ENCODE measurements around the gene ETHE1. TPM values are rescaled to one million over a fixed set of nuclear protein-coding genes. Genes with fewer than 3 reads are reported as not detected.
"Not testable (repeated sequence)": the region's sequence is repeated elsewhere in the genome, so short reads cannot be mapped to it uniquely, and the experiment has no call there.

The ETHE1 gene
- total RNA-seq, 1 donor from 2014 or later, result 16.2 TPM

DNA sequence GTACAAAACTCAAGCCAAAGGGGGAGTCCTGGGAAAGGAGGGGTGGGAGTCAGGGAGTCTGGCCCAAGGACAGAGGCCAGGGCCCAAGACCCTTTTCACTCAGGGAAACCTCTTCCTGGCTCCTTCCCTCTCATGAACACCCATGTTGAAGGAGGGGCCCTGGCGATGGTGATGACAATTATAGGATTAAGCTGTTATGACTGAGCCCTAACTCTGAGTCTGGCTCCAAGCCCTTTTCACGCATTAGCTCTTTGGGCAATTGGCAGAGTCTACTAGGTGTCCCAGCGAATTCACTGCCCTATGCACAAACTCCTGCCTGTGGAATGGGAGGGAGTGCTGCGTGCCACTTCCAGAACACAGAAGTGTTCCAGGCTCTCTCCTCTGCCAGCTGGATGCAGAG is 26.7 kb upstream of the ETHE1 start:
- DNase-seq (no peak), ATAC-seq (no peak)
- intact Hi-C loops (cut with micrococcal nuclease), result no loop called here

DNA sequence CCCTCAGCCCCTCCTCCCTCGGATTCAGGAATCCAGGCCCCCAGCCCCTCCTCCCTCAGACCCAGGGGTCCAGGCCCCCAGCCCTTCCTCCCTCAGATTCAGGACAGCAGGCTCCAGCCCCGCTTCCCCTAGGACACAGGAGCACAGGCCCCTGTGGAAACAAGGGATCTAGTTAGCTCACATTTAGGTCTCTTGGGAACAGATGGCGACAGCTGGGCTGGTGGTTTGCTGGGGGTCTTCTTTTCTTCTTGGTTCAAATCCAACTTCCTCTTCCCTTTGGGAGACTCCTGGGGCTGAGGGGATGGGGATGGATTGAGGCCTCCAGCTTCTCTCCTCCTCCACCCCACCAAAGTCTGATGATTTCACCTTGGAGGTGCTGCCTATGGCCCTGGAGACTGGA is 25.6 kb upstream of the ETHE1 start:
- intact Hi-C loops (cut with micrococcal nuclease), result no loop called here
- no peak for DNase-seq
- ATAC-seq, result no peak

DNA sequence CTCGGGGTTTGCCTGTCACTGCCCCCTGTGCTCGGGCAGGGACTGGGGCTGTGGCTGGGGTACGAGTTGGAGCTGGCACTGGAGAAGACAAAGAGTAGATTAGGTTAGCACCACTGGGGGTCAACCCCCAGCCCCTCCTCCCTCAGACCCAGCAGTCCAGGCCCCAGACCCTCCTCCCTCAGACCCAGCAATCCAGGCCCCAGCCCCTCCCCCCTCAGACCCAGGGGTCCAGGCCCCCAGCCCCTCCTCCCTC is 25.1 kb upstream of the ETHE1 start:
- no peak for ATAC-seq
- no peak for DNase-seq
- intact Hi-C loops (cut with micrococcal nuclease), result no loop called here

DNA sequence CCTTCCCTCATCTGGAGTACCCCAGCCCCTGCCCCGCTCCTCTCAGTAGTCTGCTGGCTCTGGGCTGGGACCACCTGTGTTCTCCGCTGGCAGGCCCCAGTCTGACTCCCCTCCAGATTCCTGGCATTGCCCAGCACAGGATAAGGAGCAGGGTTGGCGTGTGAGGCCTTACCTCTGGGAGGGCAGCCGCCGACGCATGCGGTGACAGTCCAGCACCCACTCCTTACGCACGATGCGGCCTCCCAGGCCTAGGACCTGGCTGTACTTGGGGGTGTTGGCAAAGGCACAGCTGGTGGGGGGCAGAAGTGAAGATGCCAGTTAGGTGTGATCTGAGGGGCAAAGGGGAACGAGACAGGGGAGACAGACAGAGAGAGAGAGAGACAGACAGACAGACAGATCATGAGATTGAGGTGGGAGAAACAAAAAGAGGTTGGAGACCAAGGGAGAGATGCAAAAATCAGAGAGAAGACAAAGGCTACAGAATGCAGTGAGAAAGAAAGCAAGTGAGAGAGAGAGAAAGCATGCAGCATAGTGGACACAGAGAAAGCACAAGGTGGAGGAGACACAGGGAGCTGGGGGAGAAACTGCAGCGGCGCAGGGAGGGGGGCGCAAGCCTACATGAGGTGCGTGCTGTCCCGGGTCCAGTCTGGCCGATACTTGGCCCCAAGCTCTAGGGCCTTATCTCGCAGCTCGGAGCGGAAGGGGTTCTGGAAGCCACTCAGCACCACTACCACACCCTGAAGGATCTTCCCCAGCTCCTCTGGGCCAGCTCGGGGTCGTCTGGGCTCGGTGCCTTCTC is 24.6 kb upstream of the ETHE1 start:
- intact Hi-C loops (cut with micrococcal nuclease), result no loop called here
- ATAC-seq (no peak), DNase-seq (no peak)

DNA sequence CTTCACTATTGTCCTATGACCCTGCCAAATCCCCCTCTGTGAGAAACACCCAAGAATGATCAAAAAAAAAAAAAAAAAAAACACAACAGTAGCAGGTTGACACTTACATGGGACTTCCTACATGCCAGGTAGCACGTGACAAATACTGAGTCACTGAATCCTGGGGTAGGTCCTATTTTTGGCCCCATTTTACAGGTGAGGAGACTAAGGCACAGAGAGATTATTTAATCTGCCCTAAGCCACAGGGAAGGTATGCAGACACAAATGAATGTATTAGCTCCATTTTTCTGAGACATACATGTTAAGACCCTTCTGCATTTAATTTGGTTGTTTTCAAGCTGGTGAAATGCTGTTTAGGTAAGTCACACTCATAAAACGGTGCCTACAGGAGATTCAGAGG is 21.7 kb upstream of the ETHE1 start:
- ATAC-seq, result no peak
- intact Hi-C loops (cut with micrococcal nuclease), result no loop called here
- no peak for DNase-seq

DNA sequence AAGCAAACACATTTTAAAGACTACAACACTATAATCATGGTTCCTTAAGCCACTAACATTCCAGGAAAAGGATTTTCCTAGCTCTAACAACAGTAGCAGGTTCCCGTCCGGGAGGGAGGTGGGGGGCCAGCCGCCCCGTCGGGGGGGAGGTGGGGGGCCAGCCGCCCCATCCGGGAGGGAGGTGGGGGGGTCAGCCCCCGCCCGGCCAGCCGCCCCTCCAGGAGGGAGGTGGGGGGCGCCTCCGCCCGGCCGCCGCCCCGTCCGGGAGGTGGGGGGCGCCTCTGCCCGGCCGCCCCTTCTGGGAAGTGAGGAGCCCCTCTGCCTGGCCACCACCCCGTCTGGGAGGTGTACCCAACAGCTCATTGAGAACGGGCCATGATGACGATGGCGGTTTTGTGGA is 20.9 kb upstream of the ETHE1 start:
- ATAC-seq; intact Hi-C loops (cut with micrococcal nuclease); DNase-seq: not testable (repeated sequence)

DNA sequence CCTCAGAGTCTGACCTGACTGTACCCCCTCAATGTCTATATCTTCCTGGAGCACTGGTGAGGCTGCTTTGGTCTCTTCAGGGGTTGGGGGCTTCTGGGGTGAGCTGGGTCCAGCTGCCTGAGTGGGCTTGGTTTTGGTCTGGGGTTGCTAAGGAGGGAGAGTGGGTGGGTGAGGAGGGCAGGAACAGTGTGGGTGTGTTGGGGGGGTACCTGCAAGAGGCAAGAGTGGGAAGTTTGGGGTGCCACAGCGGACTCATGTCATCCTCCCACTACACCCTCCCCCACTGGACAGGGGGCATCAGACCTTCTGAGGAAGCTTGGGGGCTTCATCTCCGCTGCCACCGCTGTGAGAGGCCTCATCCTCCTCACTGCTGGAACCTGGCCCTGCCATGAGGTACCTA is 19.6 kb upstream of the ETHE1 start:
- ATAC-seq, result no peak
- intact Hi-C loops (cut with micrococcal nuclease), result no loop called here
- no peak for DNase-seq

DNA sequence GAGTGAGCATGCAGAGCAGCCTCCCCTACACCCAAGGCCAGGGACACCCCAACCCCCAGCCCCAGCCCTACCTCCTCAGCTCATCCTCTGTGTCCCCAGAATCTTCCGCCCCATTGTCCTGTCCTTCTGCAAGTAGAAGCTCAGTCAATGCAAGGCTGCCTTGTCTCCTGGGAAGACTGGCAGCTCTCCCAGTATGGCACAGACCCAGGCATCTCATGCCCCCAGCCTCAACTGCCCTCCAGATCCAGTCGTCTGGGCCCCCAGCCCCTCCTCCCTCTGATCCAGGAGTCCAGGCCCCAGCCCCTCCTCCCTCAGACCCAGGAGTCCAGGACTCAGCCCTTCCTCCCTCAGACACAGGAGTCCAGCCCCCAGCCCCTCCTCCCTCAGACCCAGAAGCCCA is 19.0 kb upstream of the ETHE1 start:
- no peak for ATAC-seq
- intact Hi-C loops (cut with micrococcal nuclease), result no loop called here

DNA sequence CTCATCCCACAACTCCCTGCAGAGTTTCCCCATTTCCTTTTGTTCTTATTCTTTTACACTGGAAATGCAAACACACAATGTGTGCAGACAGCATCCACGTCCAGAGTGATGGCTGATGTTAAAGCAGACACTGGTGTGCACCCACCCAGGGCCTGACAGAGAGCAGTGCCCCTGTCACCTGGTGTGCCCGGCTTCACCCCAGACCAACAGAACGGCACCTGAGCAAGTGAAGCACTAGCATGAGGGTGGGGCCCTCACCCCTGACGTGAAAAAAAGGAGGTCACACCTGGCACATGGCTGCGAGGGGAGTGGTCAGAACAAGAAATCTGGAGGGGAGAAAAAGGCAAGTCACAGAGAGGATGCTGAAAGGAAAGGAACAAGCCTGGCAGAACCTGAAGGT is 18.3 kb upstream of the ETHE1 start:
- ATAC-seq (no peak), DNase-seq (no peak)
- intact Hi-C loops (cut with micrococcal nuclease), result no loop called here

More for the DNA sequence above, 19.0 kb upstream of the ETHE1 start:
- DNase-seq, result no peak

DNA sequence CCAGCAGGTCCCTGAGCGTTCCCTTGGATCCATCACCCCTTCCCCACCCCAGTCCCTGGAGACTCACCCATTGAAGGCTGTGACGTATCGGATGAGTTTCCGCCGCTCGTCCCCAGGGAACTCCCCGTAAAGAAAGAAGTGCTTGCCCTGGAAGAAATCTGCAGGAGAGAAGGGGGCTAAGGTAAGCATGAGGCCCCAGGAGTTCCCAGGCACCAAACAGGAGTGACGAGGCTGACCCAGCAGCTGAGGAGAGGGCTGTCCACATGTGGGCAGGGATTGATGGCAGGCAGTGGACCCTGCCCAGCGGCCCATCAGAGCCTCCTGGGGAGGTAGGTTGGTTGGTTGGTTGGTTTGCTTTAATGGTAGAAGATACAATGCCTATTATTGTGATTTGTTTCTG is 17.1 kb upstream of the ETHE1 start:
- ATAC-seq (no peak), DNase-seq (no peak)
- intact Hi-C loops (cut with micrococcal nuclease), result no loop called here

DNA sequence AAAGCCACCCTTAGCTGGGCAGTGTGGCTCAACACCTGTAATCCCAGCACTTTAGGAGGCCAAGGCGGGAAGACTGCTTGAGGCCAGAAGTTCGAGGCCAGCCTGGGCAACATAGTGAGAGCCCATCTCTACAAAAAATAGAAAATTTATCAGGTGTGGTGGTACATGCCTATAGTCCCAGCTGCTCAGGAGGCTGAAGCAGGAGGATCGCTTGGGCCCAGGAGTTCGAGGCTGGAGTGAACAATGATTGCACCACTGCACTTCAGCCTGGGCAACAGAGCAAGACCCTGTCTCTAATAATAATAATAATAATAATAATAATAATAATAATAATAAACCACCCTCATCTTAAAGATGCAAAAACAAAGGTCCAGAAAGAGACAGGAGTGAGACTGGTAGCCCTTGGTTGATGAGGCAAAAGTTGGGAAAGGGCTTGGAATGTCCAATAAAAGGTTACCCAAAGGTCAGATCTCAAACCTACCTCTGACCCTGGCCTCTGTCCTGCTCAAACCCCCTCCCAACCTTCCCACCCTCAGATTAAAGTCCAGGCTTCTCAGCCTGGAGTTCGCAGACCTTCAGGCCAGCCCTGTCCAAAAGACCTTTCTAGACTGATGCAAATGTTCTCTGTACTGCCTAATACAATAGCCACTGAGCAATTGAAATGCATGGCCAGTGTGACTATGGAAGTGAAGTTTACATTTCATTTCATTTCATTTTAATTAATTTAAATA is 15.1 kb upstream of the ETHE1 start:
- DNase-seq, result no peak
- no peak for ATAC-seq
- intact Hi-C loops (cut with micrococcal nuclease), result no loop called here

DNA sequence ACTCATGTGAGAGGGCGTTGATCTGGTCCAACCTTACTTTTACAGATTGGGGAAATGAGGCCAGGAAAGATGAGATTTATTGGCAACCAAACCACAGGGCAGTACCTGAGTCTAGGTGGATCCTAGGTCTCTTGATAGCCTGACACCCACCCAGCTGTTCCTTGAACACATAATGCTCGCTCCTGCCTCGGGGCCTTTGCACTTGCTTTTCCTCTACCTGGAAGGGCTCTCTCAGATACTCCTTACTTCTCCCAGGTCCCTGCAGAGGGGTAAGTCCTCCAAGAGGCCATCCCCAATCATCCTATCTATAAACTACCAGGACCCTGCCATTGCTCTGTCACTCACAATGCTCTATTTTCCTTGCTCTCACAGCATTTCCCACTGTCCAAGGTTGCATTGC is 13.4 kb upstream of the ETHE1 start:
- intact Hi-C loops (cut with micrococcal nuclease), result no loop called here
- DNase-seq (no peak), ATAC-seq (no peak)

DNA sequence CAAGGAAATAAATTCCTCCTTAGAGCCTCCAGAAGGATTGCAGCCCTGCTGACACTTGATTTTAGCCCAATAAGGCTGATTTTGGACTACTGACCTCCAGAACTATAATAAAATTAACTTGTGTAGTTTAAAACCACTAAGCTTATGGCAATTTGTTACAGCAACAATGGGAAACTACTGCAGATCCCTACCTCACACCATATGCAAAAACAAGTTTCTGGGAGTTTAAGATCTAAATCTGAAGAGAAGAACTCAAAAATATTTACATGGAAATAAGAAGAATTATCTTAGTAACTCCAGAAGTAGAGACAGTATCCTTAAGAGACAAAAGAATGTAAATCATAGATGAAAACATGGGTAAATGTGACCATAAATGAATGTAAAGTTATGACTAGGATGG is 11.9 kb upstream of the ETHE1 start:
- DNase-seq, result no peak
- intact Hi-C loops (cut with micrococcal nuclease), result no loop called here
- ATAC-seq, result no peak

DNA sequence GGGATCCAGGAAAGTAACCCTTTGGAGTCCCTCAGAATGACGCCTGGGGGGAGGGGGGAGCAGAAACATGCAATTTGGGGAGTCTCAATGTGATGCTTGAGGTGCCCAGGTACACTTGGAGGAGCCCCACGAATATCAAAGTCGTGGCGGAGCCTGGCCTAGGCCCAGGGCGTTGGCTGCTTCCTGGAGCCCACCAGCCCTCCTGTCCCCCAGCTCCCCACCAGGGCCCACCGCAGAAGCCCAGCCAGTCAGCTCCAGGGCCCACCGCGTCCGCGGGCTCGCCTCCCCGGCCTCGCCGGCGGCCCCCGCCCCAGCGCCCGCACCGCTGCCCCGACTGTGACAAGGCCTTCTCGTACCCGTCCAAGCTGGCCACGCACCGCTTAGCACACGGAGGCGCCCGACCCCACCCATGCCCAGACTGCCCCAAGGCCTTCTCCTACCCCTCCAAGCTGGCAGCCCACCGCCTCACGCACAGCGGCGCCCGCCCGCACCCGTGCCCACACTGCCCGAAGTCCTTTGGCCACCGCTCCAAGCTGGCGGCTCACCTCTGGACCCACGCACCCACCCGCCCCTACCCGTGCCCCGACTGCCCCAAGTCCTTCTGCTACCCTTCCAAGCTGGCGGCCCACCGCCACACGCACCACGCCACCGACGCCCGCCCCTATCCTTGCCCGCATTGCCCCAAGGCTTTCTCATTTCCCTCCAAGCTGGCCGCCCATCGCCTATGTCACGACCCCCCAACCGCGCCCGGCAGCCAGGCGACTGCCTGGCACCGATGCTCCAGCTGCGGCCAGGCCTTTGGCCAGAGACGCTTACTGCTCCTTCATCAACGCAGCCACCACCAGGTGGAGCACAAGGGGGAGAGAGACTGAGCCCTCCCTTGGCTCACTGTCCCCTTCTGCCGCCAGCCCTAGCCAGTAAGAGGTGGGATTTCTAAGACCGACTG is 8.1 kb upstream of the ETHE1 start:
- peak; percentile 7 for ATAC-seq
- intact Hi-C loops (cut with micrococcal nuclease), result no loop called here
- DNase-seq, result peak; percentile 83

DNA sequence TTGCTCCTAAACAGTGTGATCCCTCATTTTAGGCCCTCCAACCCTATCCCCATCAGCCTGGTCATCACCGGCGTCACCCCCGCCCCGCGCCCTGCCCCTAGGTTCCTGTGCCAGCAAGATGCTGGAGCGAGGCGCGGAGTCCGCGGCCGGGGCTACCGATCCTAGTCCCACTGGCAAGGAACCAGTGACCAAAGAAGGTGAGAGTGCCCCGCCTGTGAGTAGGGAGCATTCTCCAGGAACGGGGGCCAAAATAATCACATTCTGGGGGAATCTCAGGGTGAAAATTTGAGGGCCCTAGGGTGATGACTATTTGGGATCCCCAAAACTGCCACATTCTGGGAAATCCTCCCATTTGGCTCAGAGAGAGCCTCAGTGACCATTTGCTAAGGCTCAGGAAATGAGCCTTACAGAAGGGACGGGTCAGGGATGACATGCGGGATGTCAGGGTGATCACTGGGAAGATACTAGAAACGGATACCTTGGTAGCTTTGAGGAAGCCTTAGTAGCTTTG is 7.4 kb upstream of the ETHE1 start:
- DNase-seq (no peak), ATAC-seq (no peak)
- intact Hi-C loops (cut with micrococcal nuclease), result no loop called here

DNA sequence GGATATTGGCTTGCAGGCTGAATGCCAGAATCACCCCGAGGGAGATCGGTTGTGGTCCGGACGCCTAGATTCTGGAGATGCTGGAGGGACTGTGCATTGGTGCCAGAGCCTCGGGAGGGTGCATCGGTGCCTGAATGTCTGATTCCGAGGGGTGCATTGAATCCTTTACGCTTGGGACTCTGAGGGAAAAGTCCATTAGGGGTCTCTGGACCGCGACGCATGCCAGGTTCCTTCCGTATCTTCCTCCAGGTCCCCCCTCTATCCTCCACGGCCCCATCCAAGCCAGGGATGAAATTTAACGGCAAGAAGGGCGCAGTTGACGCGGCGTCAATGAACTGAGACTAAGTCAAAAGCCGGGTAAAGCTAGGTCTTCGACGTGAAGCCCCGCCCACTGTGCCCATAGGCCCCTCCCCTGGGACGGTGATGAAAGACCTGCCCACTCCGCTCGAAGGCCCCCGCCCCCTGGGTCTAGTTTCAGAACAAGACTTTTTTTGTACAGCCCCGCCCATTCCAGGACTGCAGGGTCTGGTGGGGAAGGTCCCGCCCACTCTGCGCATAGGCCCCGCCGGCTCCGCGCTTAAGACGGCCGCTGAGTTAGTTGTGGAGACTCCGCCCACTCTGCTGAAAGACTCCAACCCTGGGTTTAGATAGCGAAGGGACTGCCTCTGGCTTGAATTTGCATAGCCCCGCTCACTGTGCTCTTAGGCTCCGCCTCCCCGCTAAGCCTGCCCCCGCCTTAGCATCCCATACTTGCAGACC is 6.7 kb upstream of the ETHE1 start:
- ATAC-seq (peak; percentile 88), DNase-seq (peak; percentile 98)
- intact Hi-C loops (cut with micrococcal nuclease), result no loop called here

DNA sequence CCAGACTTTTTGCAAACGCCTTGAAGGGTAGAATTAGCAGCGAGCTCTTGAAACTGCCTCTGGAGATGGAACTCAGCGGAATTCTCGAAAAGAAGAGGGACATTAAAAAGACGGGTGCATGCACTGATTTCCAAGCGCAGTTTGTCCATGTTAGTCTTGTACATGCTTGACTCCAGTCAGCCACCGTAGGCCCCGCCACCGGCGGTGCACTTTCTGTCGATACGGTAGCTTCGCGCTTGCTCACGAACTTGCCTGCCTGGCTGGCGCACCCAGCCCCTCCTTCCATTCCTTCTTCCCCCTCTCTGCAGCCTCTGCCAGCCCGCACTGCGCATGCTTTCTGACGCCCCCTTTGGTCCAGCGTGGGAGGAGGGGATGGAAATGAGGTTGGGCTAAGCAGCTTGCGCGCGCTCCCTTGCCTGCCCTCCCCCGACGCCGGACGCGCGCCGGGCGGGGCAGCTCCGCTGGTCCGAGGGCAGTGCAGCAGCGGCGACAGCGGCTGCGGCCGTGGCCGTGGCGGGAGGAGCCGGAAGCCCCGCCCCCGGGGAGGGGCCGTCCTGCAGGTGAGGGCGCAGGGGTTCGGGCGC is 6.1 kb upstream of the ETHE1 start, which contains the start of gene ZNF575:
TSS of gene ZNF575 (plus strand) at position 227 of the 584 bp plus-strand sequence. CDS start 1,235 bp downstream, outside the sequence.
- DNase-seq (peak; percentile 93), ATAC-seq (peak; percentile 80)
- intact Hi-C loops (cut with micrococcal nuclease), result no loop called here

DNA sequence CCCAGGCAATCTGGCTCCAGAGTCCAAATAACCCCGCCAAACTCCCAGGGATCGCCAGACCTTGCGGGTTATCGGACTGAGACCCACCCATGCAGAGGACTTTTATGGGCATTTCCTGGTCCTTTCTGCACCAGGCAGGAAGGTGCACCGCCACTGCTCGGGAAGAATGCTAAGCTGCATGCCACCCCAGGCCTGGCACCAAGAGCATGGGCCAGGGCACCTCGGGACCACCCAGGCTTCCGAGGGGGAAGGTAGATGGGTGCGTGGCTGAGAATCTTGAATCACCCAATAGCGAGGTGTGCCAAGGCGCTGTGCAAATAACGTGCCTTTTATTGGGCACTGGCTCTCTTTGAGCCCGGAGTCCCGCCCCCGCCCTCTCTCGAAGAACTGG is 5.6 kb upstream of the ETHE1 start:
- DNase-seq (peak; percentile 71), ATAC-seq (peak; percentile 5)
- intact Hi-C loops (cut with micrococcal nuclease), result no loop called here

Measured in left ventricle myocardium superior (tissue), 1 donor.